Ishikawa (cell line): ENCODE results near the gene NAV2.

Experiments
- CEBPB ChIP-seq: IDR thresholded peaks from 2 replicates; pipeline ENCODE4 v1.6.1; 2012
- CREB1 ChIP-seq: IDR thresholded peaks from 2 replicates; pipeline ENCODE4 v1.6.1; 2012; ENCODE audit warnings: low read depth
- EGR1 ChIP-seq: IDR thresholded peaks from 2 replicates; pipeline ENCODE4 v1.6.1; 2012
- EP300 ChIP-seq: IDR thresholded peaks from 2 replicates; pipeline ENCODE4 v1.6.1; 2012; ENCODE audit warnings: borderline replicate concordance
- FOXM1 ChIP-seq: IDR thresholded peaks from 2 replicates; pipeline ENCODE4 v1.6.1; 2012; ENCODE audit warnings: low read depth, borderline replicate concordance
- NFIC ChIP-seq: IDR thresholded peaks from 2 replicates; pipeline ENCODE4 v1.6.1; 2012
- RAD21 ChIP-seq: IDR thresholded peaks from 2 replicates; pipeline ENCODE4 v1.6.1; 2012; ENCODE audit warnings: low read depth
- REST ChIP-seq: IDR thresholded peaks from 2 replicates; pipeline ENCODE4 v1.6.1; 2012; ENCODE audit warnings: low read depth, mild to moderate bottlenecking
- TAF1 ChIP-seq: IDR thresholded peaks from 2 replicates; pipeline ENCODE4 v1.6.1; 2012; ENCODE audit warnings: low read depth, mild to moderate bottlenecking
- TCF12 ChIP-seq: IDR thresholded peaks from 2 replicates; pipeline ENCODE4 v1.6.1; 2012; ENCODE audit warnings: low read depth
- TEAD4 ChIP-seq: IDR thresholded peaks from 2 replicates; pipeline ENCODE4 v1.6.1; 2012
- YY1 ChIP-seq: IDR thresholded peaks from 2 replicates; pipeline ENCODE4 v1.6.1; 2012; ENCODE audit warnings: low read depth
- ZBTB7A ChIP-seq: IDR thresholded peaks from 2 replicates; pipeline ENCODE4 v1.6.1; 2012; ENCODE audit warnings: low read depth
- TF ChIP-seq, protein P1 (sequence below): IDR thresholded peaks from 2 replicates; pipeline ENCODE4 v1.6.1; 2012
- TF ChIP-seq, protein P2 (sequence below): IDR thresholded peaks from 2 replicates; pipeline ENCODE4 v1.6.1; 2012

NAV2 gene

GRCh38 chr11:19985111-19985510 is 272.5 kb downstream of the NAV2 start:
- TF ChIP-seq EP300: no peak
- no peak for TF ChIP-seq NFIC
- no peak for TF ChIP-seq TAF1
- TF ChIP-seq CREB1: no peak
- no peak for TF ChIP-seq TCF12
- no peak for TF ChIP-seq CEBPB
- no peak for TF ChIP-seq REST
- TF ChIP-seq EGR1: no peak
- TF ChIP-seq, protein P1, sequence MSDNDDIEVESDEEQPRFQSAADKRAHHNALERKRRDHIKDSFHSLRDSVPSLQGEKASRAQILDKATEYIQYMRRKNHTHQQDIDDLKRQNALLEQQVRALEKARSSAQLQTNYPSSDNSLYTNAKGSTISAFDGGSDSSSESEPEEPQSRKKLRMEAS: no peak
- TF ChIP-seq RAD21: no peak
- TF ChIP-seq, protein P2, sequence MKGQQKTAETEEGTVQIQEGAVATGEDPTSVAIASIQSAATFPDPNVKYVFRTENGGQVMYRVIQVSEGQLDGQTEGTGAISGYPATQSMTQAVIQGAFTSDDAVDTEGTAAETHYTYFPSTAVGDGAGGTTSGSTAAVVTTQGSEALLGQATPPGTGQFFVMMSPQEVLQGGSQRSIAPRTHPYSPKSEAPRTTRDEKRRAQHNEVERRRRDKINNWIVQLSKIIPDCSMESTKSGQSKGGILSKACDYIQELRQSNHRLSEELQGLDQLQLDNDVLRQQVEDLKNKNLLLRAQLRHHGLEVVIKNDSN: no peak
- no peak for TF ChIP-seq FOXM1
- TF ChIP-seq YY1: no peak

DNA sequence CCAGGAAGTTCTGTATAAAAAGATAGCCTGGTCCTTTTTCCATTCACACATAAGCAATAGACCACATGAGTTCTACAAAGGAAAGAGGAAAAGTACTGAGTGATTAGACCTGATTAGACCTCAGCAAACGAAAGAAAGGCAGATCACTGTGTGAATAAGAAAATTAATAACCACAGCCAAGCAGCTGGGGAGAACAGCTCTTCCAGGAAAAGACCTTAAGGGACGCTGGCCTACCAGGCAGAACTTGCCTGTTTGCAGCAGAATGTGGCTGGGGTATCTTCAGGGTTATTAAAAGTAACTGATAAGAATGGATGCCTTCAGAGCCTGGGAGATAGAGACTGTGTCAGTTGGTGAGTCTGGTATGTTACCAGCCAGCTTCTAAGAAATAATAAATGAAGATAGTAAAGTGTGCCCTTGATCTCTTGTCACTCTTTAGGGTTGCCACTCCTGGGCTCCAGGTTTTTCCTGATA is 274.7 kb downstream of the NAV2 start:
- TF ChIP-seq REST: no peak
- TF ChIP-seq TCF12: no peak
- TF ChIP-seq TEAD4: no peak
- TF ChIP-seq, protein P1: no peak
- TF ChIP-seq TAF1: no peak
- TF ChIP-seq FOXM1: no peak
- no peak for TF ChIP-seq NFIC
- TF ChIP-seq RAD21: no peak
- no peak for TF ChIP-seq YY1
- no peak for TF ChIP-seq EGR1
- TF ChIP-seq, protein P2: no peak
- no peak for TF ChIP-seq CEBPB
- no peak for TF ChIP-seq ZBTB7A
- no peak for TF ChIP-seq EP300
- TF ChIP-seq CREB1: no peak

GRCh38 chr11:19988598-19988997 is 276.0 kb downstream of the NAV2 start:
- TF ChIP-seq CEBPB (no peak), EP300 (no peak), YY1 (no peak), TEAD4 (no peak), TCF12 (no peak), FOXM1 (no peak), EGR1 (no peak), NFIC (no peak), REST (no peak), RAD21 (no peak), ZBTB7A (no peak), TAF1 (no peak), CREB1 (no peak)
- TF ChIP-seq, protein P2: no peak
- TF ChIP-seq, protein P1: no peak

GRCh38 chr11:19989191-19989590 is 276.6 kb downstream of the NAV2 start:
- TF ChIP-seq EGR1 (no peak), ZBTB7A (no peak), TAF1 (no peak), YY1 (no peak), TEAD4 (no peak), TCF12 (no peak), RAD21 (no peak), FOXM1 (no peak), CREB1 (no peak), NFIC (no peak), CEBPB (no peak), EP300 (no peak), REST (no peak)
- TF ChIP-seq, protein P2: no peak
- TF ChIP-seq, protein P1: no peak
